Nephron (organoid): ENCODE data around the gene PTPN21.

Source experiments
- H3K27ac Mint-ChIP-seq, 3 experiments: 2 replicates each; pipeline ENCODE4 v1.8.0; 2020; ENCODE audit warnings: mixed read lengths in 3 of 3, mild to moderate bottlenecking in 2 of 3, moderate library complexity in 1 of 3
- H3K27me3 Mint-ChIP-seq: 2 replicates; pipeline ENCODE4 v1.8.0; 2021; ENCODE audit warnings: low read depth, mild to moderate bottlenecking, moderate library complexity, mixed read lengths
- H3K36me3 Mint-ChIP-seq: 2 replicates; pipeline ENCODE4 v1.8.0; 2020; ENCODE audit warnings: low read depth, mixed read lengths
- H3K4me1 Mint-ChIP-seq: 2 replicates; pipeline ENCODE4 v1.8.0; 2020; ENCODE audit warnings: mixed read lengths
- H3K4me3 Mint-ChIP-seq, 3 experiments: 2 replicates each; pipeline ENCODE4 v1.8.0; 2020; ENCODE audit warnings: mild to moderate bottlenecking in 3 of 3, mixed read lengths in 3 of 3, moderate library complexity in 2 of 3
- H3K9me3 Mint-ChIP-seq: 2 replicates; pipeline ENCODE4 v1.8.0; 2020; ENCODE audit warnings: mixed read lengths
- TF ChIP-seq, protein P1 (sequence below), 3 experiments: fragments of 200-600 bp; sonication (generic); IDR thresholded peaks; one replicate each; pipeline ENCODE4 v1.5.0; 2021; ENCODE audit warnings: antibody characterized with exemption in 3 of 3; ENCODE audit not compliant: unreplicated experiment in 3 of 3

Gene PTPN21

DNA sequence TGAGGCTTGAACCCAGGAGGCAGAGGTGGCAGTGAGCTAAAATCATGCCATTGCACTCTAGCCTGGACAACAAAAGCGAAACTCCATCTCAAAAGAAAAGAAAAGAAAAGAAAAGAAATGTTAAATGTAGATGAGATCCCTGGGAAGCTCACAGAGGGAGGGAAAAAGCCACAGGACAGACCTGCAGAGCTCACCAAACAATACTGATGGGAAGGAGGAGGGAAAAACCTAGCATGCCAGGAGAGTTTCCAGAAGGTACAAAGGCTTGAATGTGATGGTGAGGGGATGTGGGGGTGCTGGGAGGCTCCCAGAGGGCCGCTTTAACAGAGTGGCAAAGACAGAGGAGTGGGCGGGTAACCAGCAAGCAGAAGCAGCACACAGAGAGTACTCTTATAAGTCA, 72.3 kb downstream of the PTPN21 start:
- Mint-ChIP-seq H3K36me3 (peaks cover 52% of the 10 kb centered on the region), H3K27ac (no peak overlapping the region), H3K27me3 (no peaks in the 10 kb centered on the region), H3K4me1 (no peaks in the 10 kb centered on the region), H3K9me3 (no peaks in the 10 kb centered on the region), H3K4me3 (no peak overlapping the region)
- TF ChIP-seq, protein P1, sequence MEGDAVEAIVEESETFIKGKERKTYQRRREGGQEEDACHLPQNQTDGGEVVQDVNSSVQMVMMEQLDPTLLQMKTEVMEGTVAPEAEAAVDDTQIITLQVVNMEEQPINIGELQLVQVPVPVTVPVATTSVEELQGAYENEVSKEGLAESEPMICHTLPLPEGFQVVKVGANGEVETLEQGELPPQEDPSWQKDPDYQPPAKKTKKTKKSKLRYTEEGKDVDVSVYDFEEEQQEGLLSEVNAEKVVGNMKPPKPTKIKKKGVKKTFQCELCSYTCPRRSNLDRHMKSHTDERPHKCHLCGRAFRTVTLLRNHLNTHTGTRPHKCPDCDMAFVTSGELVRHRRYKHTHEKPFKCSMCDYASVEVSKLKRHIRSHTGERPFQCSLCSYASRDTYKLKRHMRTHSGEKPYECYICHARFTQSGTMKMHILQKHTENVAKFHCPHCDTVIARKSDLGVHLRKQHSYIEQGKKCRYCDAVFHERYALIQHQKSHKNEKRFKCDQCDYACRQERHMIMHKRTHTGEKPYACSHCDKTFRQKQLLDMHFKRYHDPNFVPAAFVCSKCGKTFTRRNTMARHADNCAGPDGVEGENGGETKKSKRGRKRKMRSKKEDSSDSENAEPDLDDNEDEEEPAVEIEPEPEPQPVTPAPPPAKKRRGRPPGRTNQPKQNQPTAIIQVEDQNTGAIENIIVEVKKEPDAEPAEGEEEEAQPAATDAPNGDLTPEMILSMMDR (IDR thresholded peaks at IDR 0.05; ENCODE audit: unreplicated experiment in 3 of 3) = no peak

DNA sequence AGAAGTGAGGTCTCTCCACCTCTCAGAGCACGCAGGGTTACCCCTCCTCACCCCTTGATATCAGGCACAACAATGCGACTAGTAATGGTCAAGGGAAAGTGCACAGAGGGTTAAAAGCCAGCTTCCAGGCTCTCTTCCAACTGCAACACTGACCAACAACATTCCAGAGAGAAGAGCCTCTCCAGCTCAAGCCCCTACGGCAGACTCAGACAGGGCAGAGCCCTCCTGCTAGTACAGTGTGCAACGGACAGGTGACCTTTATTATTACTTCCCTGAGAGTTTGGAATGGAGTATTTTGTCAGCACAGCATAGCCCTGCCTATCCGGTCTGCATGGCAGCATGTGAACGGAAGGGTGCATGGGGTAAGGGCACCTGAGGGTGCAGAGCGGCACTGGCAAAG, 73.0 kb downstream of the PTPN21 start:
- H3K4me3 Mint-ChIP-seq = no peak overlapping the region
- H3K9me3 Mint-ChIP-seq = no peaks in the 10 kb centered on the region
- no peak overlapping the region for H3K27ac Mint-ChIP-seq
- no peaks in the 10 kb centered on the region for H3K27me3 Mint-ChIP-seq
- peaks cover 60% of the 10 kb centered on the region for H3K36me3 Mint-ChIP-seq
- TF ChIP-seq, protein P1 (IDR thresholded peaks at IDR 0.05; ENCODE audit: unreplicated experiment in 3 of 3) = no peak
- H3K4me1 Mint-ChIP-seq = no peaks in the 10 kb centered on the region

DNA sequence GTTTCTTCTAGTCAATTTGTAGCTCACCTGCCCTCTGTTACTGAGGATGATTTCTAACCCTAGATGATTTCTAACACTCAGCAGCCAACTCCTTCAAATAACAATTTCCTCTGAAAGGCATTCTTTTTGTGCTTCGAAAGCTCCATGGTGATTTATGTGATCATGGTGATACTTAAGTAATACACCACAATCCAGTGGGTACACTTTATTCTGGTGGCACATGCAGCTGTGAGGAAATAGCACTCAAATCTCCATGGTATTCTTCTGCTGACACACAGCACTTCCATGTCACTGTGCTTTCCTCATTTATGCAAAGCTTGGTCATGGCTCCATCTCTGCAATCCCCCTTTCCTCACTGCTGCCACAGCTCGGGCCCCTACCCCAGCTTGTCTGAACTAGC, 73.7 kb downstream of the PTPN21 start:
- H3K4me3 Mint-ChIP-seq = no peak overlapping the region
- H3K36me3 Mint-ChIP-seq = peaks cover 67% of the 10 kb centered on the region
- H3K27me3 Mint-ChIP-seq = no peaks in the 10 kb centered on the region
- TF ChIP-seq, protein P1 (IDR thresholded peaks at IDR 0.05; ENCODE audit: unreplicated experiment in 3 of 3) = no peak
- no peak overlapping the region for H3K27ac Mint-ChIP-seq
- no peaks in the 10 kb centered on the region for H3K4me1 Mint-ChIP-seq
- no peaks in the 10 kb centered on the region for H3K9me3 Mint-ChIP-seq

DNA sequence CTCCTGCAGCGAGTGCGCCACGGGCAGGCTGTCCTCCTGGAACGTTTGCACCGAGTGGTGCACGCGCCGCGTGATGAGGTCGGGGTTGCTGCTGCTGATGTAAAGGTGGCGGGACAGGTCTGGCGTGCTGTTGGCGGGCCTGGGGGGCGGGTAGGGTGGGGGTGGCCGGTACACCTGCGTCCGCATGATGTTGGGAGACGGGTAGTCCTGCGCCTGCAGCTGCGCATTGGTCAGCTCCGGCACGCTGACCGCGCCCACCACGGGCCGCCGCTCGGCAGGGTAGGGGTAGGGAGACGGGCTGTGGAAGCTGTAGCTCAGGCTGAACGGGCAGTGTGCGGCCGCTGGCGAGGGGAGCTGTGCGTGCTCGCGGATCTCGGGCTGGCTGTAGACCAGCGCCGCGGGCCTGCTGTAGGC, 75.2 kb downstream of the PTPN21 start:
- TF ChIP-seq, protein P1 (IDR thresholded peaks at IDR 0.05; ENCODE audit: unreplicated experiment in 3 of 3) = no peak
- Mint-ChIP-seq H3K27me3 (no peaks in the 10 kb centered on the region), H3K4me3 (no peak overlapping the region), H3K9me3 (no peaks in the 10 kb centered on the region), H3K4me1 (no peaks in the 10 kb centered on the region), H3K27ac (no peak overlapping the region), H3K36me3 (peaks cover 81% of the 10 kb centered on the region)

DNA sequence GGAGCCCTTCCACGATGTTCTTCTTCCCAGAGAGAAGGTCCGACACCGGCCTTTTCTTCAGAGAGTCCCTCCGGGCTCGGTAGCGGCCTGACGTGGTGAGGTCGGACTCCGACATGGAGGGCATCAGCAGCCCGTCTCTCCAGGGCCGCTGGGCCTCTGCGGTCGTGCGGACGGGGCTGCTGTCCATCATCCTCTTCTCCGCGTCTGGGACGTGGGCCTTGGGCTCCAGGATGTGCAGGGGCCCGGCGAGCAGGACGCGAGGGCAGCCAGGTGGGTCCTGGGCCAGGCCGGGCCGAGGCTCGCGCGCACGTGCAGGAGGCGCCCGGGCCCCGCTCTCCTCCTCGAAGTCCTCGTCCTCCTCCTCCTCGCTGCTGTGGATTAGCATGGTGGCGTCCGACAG, 75.9 kb downstream of the PTPN21 start:
- no peak overlapping the region for H3K4me3 Mint-ChIP-seq
- H3K36me3 Mint-ChIP-seq = peaks cover 84% of the 10 kb centered on the region
- no peak overlapping the region for H3K27ac Mint-ChIP-seq
- H3K9me3 Mint-ChIP-seq = no peaks in the 10 kb centered on the region
- H3K27me3 Mint-ChIP-seq = no peaks in the 10 kb centered on the region
- H3K4me1 Mint-ChIP-seq = no peaks in the 10 kb centered on the region
- TF ChIP-seq, protein P1 (IDR thresholded peaks at IDR 0.05; ENCODE audit: unreplicated experiment in 3 of 3) = no peak

DNA sequence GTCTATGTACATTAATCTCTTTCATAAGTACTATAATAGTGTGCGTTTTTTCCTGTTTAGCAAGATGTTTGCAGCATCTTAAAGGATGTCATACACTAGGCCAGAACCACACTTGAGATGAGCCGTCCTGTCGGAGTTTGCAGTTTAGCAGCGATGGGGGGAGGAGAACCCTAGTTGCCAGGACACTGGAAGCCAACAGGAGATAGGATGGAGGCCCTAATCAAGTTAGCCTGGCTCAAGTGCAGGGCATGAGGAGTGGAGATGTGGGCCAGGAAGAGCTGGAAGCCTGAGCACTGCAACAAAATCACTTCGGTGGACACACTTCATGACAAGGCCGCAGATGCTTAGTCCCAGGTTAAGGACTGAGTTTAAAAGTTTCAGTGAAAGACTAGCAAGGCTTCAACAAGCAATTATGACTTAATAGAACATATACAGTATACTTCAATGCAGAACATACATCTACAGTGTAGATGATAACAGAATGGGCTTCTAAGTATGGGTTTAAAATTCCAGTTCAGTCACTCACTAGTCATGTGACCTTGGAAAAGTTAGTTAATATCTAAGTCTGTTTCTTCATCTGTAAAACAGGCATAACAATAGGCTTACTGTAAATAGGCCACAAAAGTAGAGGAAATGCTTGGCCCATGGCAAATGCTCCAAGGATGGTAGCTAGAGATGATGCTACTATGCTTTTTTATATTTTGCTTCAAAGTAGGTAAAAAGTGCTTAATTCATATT, 77.1 kb downstream of the PTPN21 start:
- Mint-ChIP-seq H3K27ac (no peak overlapping the region), H3K36me3 (peaks cover 85% of the 10 kb centered on the region), H3K27me3 (no peaks in the 10 kb centered on the region), H3K4me1 (no peaks in the 10 kb centered on the region), H3K4me3 (no peak overlapping the region), H3K9me3 (no peaks in the 10 kb centered on the region)
- TF ChIP-seq, protein P1 (IDR thresholded peaks at IDR 0.05; ENCODE audit: unreplicated experiment in 3 of 3) = no peak
